ENCODE data around the gene VAMP2. TPM values are rescaled to one million over a fixed set of nuclear protein-coding genes. Genes with fewer than 3 reads are reported as not detected.

The VAMP2 gene
- total RNA-seq, 1 donor from 2014 or later = 2.1 TPM

DNA sequence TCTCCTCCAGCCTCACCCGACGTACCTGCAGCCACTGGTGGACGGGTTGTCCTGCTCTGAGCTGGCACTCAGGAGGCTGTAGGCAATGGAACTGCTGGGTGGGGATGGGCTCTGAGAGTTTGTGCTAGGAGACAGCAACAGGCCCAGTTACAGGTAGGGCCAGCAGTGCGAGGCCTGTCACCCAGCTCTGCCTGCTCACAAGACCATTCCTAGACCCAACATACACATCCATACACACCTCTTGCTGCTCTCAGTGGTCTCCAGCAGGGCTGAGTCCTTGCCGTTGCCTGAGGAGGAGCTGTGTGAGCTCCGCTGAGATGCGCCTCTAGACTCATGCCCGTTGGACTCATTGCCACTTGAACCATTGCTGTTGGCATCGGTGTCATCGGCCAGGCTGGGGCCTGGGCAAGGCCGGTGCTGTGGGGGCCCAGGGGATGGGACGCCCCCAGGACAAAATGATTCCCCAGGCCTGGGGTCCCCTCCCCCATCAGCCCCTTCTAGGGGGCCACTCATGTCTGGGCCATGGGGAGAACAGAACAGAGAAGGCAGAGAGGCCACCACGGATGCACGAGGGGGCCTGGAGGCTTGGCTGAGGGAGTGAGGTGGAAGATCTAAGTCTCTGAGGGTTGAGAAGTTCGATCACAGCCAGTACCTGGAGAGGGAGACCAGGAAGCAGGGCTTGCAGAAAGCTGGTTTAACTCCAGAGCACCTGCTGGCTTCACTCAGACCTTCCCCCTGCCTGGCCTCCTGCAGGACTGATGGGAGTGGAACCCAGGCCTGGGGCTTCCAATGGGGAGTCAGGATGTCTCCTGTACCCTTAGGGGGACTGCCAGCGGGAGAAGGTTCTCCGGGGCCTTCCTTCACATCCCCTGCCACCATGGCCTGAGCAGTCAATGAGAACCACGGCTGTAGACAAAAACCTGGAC lies 12.3 kb downstream of the VAMP2 start:
- FAIRE-seq (no peak), DNase-seq (ENCODE audit: low read depth) (no peak)
- Histone ChIP-seq H3K4me3 (ENCODE audit: low read depth, low read length) (peak overlapping the region; percentile 83), H3K27me3 (ENCODE audit: control insufficient read depth, insufficient read depth, low read length) (no peaks in the 10 kb centered on the region), H3K36me3 (ENCODE audit: control insufficient read depth, insufficient read depth, low read length) (peaks cover 67% of the 10 kb centered on the region)
- TF ChIP-seq, protein P1, sequence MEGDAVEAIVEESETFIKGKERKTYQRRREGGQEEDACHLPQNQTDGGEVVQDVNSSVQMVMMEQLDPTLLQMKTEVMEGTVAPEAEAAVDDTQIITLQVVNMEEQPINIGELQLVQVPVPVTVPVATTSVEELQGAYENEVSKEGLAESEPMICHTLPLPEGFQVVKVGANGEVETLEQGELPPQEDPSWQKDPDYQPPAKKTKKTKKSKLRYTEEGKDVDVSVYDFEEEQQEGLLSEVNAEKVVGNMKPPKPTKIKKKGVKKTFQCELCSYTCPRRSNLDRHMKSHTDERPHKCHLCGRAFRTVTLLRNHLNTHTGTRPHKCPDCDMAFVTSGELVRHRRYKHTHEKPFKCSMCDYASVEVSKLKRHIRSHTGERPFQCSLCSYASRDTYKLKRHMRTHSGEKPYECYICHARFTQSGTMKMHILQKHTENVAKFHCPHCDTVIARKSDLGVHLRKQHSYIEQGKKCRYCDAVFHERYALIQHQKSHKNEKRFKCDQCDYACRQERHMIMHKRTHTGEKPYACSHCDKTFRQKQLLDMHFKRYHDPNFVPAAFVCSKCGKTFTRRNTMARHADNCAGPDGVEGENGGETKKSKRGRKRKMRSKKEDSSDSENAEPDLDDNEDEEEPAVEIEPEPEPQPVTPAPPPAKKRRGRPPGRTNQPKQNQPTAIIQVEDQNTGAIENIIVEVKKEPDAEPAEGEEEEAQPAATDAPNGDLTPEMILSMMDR (IDR thresholded peaks at IDR 0.05; ENCODE audit: insufficient read depth, low read length, severe bottlenecking) = no peak

DNA sequence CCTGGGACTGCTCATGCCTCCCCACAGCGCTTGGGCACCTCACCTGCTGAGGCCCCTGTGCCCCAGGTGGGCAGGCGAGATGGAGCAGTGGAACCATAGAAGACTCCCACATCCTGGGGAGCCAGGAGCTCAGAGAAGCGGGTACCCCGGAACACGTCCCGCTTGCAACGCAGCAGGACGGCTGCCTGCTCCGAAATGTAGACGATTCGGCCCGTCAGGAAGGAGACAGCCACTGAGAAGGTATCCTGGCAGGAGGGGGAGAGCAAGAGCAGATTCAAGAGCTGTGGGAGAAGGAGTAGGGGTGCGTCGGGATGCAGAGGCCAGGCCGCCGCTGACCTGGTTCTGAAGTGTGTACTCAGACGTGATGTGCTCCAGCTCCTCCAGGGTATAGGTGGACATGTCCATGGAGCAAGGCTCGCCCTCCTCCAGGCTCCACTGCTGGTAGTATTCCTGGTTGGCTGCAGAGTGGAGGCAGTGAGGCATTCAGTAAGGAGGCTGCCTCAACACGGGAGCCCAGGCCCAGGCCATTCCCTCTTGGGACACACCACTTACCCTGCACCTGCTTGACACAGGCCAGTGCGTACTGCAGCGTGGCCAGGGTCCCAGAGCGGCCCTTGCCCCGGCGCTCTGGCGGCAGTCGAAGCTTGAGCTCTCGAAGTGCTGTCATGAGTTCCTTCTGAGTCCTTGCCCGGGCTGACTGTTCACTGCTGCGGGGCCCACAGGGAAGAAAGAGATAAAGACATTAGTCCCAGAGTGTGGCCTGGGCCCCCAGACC lies 13.1 kb downstream of the VAMP2 start:
- no peak overlapping the region for H3K4me3 ChIP-seq (ENCODE audit: low read depth, low read length)
- FAIRE-seq (no peak), DNase-seq (ENCODE audit: low read depth) (no peak)
- peaks cover 72% of the 10 kb centered on the region for H3K36me3 ChIP-seq (ENCODE audit: control insufficient read depth, insufficient read depth, low read length)
- TF ChIP-seq, protein P1 (IDR thresholded peaks at IDR 0.05; ENCODE audit: insufficient read depth, low read length, severe bottlenecking) = no peak
- no peaks in the 10 kb centered on the region for H3K27me3 ChIP-seq (ENCODE audit: control insufficient read depth, insufficient read depth, low read length)

GRCh38 chr17:8148560-8148959 lies 14.2 kb downstream of the VAMP2 start:
- TF ChIP-seq, protein P1 (IDR thresholded peaks at IDR 0.05; ENCODE audit: insufficient read depth, low read length, severe bottlenecking) = no peak
- H3K36me3 ChIP-seq (ENCODE audit: control insufficient read depth, insufficient read depth, low read length) = peaks cover 81% of the 10 kb centered on the region
- no peaks in the 10 kb centered on the region for H3K27me3 ChIP-seq (ENCODE audit: control insufficient read depth, insufficient read depth, low read length)
- DNase-seq (ENCODE audit: low read depth) (no peak), FAIRE-seq (no peak)
- H3K4me3 ChIP-seq (ENCODE audit: low read depth, low read length) = no peak overlapping the region

DNA sequence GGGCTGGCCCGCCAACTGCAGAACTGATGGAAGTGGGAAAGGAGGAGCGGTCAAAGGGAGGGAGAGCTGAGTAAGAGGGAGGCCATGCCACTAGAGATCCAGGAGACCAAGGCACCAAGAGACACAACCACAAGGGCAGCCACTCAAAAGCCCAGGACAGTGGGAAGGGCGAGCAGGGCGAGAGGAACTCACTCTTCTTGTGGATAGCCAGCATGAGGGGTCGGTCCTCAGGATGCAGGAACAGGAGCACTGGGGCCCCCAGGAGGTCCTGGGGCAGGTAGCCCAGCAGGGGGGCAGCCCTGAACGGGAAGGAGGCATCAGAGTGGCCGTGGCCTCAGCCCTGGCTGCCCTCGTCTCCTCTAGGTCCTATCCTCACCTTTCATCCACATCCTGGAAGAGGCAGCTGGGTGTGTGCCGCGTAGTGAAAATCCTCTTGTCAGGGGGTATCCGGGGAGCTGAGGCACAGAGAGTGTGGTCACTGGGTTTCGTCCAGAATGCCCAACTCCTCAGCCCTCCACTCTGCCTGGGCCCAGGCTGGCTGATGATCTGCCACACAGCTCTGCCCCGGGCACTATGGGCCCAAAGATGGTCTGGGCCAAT lies 14.8 kb downstream of the VAMP2 start:
- Histone ChIP-seq H3K4me3 (ENCODE audit: low read depth, low read length) (no peak overlapping the region), H3K36me3 (ENCODE audit: control insufficient read depth, insufficient read depth, low read length) (peaks cover 83% of the 10 kb centered on the region), H3K27me3 (ENCODE audit: control insufficient read depth, insufficient read depth, low read length) (no peaks in the 10 kb centered on the region)
- FAIRE-seq (no peak), DNase-seq (ENCODE audit: low read depth) (no peak)
- TF ChIP-seq, protein P1 (IDR thresholded peaks at IDR 0.05; ENCODE audit: insufficient read depth, low read length, severe bottlenecking) = no peak

DNA sequence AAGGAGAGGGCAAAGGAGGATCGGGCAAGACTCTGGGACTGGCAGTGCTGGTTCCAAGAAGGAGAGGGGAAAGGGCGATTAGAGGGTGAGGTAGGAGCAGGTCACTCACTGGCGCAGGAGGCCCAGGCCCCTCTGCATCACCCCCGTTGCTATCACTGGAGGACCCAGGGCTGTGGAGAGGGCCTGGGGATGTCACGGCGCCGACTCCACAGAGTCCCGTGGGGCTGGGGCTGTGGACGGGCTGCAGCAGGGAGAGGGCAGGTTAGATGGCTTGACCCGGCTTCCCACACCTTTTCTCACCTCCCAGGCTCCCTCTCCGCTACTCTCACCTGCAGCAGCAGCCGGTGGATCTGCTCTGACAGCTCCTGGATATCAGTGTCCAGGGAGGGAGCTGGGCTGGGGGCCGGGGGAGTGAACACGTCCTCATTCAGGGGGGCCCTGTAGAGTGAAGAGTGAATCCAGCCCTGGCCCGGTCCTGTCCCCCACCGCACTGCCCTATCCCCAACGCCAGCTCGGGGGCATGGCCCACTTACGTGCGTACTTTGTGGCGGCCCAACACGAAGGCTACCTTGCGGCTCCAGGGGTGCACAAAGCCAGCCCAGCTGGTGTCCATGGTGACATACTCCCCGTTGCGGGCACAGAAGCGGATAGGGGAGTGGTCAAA lies 15.5 kb downstream of the VAMP2 start:
- DNase-seq (ENCODE audit: low read depth) = no peak
- Histone ChIP-seq H3K27me3 (ENCODE audit: control insufficient read depth, insufficient read depth, low read length) (no peaks in the 10 kb centered on the region), H3K36me3 (ENCODE audit: control insufficient read depth, insufficient read depth, low read length) (peaks cover 87% of the 10 kb centered on the region), H3K4me3 (ENCODE audit: low read depth, low read length) (no peak overlapping the region)
- TF ChIP-seq, protein P1 (IDR thresholded peaks at IDR 0.05; ENCODE audit: insufficient read depth, low read length, severe bottlenecking) = no peak
- no peak for FAIRE-seq

All from bronchial epithelial cell (primary cell).